ENCODE data around the gene POC1A. TPM values are rescaled to one million over a fixed set of nuclear protein-coding genes. Genes with fewer than 3 reads are reported as not detected.

The POC1A gene
- total RNA-seq, 1 experiment from 2014 or later: 9.8 TPM

DNA sequence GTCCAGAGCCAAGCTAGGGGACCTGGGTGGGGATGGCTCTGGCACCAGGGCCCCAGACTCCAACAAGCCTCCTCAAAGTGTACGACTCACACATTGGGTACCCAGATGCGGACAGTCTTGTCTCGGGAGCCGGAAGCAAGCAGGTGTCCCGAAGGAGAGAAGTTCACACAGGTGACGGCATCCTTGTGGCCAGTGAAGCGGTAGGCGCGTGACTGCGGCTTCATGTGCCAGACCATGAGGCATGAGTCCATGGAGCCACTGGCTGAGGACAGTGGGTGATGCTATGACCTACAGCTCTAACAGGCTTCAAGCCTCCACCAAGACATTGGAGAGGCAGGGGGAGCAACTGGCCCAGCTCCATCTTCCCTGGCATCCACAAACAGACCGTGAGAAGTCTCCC, 4.5 kb downstream of the POC1A start:
- intact Hi-C loops (cut with micrococcal nuclease): loop anchor here (5.0 kb wide), 1 partner anchor 188 kb away; no protein-coding TSS in a partner anchor
- ChIA-PET CTCF (interaction anchor here (0.6 to 16.5 kb wide), 4 partner anchors 81 to 238 kb away, joined by 4 to 230 read pairs (median 4); no protein-coding TSS in a partner anchor), POLR2A (interaction anchor here (0.7 kb wide), 1 partner anchor 146 kb away, joined by 3 read pairs; no protein-coding TSS in a partner anchor)
- no peaks in the 10 kb centered on the region for H3K9me3 Mint-ChIP-seq (ENCODE audit: unreplicated experiment)
- H3K27me3 Mint-ChIP-seq (ENCODE audit: insufficient read depth, unreplicated experiment): no peaks in the 10 kb centered on the region
- TF ChIP-seq, protein P1, sequence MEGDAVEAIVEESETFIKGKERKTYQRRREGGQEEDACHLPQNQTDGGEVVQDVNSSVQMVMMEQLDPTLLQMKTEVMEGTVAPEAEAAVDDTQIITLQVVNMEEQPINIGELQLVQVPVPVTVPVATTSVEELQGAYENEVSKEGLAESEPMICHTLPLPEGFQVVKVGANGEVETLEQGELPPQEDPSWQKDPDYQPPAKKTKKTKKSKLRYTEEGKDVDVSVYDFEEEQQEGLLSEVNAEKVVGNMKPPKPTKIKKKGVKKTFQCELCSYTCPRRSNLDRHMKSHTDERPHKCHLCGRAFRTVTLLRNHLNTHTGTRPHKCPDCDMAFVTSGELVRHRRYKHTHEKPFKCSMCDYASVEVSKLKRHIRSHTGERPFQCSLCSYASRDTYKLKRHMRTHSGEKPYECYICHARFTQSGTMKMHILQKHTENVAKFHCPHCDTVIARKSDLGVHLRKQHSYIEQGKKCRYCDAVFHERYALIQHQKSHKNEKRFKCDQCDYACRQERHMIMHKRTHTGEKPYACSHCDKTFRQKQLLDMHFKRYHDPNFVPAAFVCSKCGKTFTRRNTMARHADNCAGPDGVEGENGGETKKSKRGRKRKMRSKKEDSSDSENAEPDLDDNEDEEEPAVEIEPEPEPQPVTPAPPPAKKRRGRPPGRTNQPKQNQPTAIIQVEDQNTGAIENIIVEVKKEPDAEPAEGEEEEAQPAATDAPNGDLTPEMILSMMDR (IDR thresholded peaks at IDR 0.05; ENCODE audit: unreplicated experiment): no peak
- no peak for DNase-seq (ENCODE audit: unreplicated experiment)
- BruUV-seq (replicated peaks): no TSS peak
- peaks cover 10% of the 10 kb centered on the region for H3K4me1 Mint-ChIP-seq (ENCODE audit: insufficient read depth, unreplicated experiment)
- H3K36me3 Mint-ChIP-seq (ENCODE audit: insufficient read depth, unreplicated experiment): peaks cover 38% of the 10 kb centered on the region
- H3K4me3 Mint-ChIP-seq (ENCODE audit: unreplicated experiment): no peak overlapping the region
- H3K27ac Mint-ChIP-seq (ENCODE audit: low read depth, unreplicated experiment): no peak overlapping the region

DNA sequence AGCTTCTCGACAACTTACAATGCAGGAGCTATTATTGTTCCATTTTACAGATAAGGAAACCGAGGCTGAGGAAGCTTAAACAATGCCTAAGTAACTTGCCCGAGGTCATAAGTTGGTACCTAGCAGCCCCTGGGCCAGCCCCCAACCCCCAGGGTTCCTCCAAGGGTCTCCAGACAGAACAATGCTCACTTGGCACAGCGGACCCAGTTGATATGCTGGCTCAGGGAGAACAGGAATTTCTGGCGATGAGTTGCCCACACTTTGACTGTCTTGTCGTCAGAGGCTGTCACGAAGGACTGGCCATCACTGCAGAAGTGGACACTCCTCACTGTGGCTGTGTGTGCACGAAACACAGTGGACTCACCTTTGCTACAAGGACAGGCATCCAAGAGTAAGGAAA, 5.2 kb downstream of the POC1A start:
- Mint-ChIP-seq H3K4me1 (ENCODE audit: insufficient read depth, unreplicated experiment) (peaks cover 10% of the 10 kb centered on the region), H3K27ac (ENCODE audit: low read depth, unreplicated experiment) (no peak overlapping the region), H3K4me3 (ENCODE audit: unreplicated experiment) (no peak overlapping the region), H3K36me3 (ENCODE audit: insufficient read depth, unreplicated experiment) (peaks cover 34% of the 10 kb centered on the region), H3K9me3 (ENCODE audit: unreplicated experiment) (no peaks in the 10 kb centered on the region), H3K27me3 (ENCODE audit: insufficient read depth, unreplicated experiment) (no peaks in the 10 kb centered on the region)
- intact Hi-C loops (cut with micrococcal nuclease): no loop called here
- ChIA-PET CTCF (interaction anchor here (0.7 to 16.5 kb wide), 6 partner anchors 28 to 204 kb away, joined by 3 to 230 read pairs (median 4); no protein-coding TSS in a partner anchor), POLR2A (interaction anchor here (0.7 to 1.0 kb wide), 2 partner anchors 92 to 410 kb away, joined by 3 read pairs; partner anchors contain the start of gene DUSP7)
- DNase-seq (ENCODE audit: unreplicated experiment): no peak
- no TSS peak for BruUV-seq (replicated peaks)
- TF ChIP-seq, protein P1 (IDR thresholded peaks at IDR 0.05; ENCODE audit: unreplicated experiment): no peak

DNA sequence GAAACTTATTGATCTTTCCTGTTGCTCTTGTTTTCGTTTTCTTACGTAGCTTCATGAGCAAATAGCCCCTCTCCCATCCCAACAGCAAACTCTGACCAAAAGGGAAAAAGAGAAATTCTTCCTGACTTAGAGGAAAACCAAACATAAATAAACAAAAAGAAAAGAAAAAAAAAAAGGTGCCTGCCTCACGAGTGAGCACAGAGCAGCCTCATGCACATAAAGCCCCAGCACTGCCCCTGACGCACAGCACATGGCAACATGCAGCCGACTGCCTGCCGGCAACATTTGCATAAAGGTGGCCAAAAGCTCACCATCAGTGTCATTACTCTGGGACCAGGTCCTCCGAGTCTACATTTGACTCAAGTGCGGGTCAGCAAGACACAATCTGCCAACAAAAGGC, 6.4 kb downstream of the POC1A start:
- Mint-ChIP-seq H3K4me3 (ENCODE audit: unreplicated experiment) (no peak overlapping the region), H3K27me3 (ENCODE audit: insufficient read depth, unreplicated experiment) (no peaks in the 10 kb centered on the region), H3K9me3 (ENCODE audit: unreplicated experiment) (no peaks in the 10 kb centered on the region), H3K36me3 (ENCODE audit: insufficient read depth, unreplicated experiment) (peaks cover 34% of the 10 kb centered on the region), H3K4me1 (ENCODE audit: insufficient read depth, unreplicated experiment) (peaks cover 3% of the 10 kb centered on the region), H3K27ac (ENCODE audit: low read depth, unreplicated experiment) (no peak overlapping the region)
- POLR2A ChIA-PET: no interaction called here
- BruUV-seq (replicated peaks): no TSS peak
- TF ChIP-seq, protein P1 (IDR thresholded peaks at IDR 0.05; ENCODE audit: unreplicated experiment): no peak
- no peak for DNase-seq (ENCODE audit: unreplicated experiment)
- intact Hi-C loops (cut with micrococcal nuclease): no loop called here
- CTCF ChIA-PET: interaction anchor here (0.6 to 16.5 kb wide), 9 partner anchors 13 to 145 kb away, joined by 3 to 230 read pairs (median 4); no protein-coding TSS in a partner anchor

DNA sequence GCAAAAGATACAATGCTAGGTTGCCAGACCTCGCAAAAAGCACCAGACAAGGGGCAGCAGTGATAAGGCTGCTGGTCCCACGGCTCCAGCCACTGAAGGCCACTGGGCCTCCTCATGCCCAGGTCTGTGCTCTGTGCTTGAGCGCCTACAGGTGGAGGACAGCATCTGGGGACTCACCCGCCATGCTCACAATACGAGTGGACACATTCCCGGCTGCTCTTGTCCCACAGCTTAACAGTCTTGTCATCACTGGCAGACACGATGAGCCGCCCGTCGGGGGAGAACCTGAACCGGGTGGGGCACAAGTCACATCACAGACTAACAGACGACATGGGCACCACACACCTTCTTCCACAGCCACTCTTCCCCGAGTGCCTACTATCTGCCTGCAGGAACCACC, 7.4 kb downstream of the POC1A start:
- ChIA-PET POLR2A (interaction anchor here (0.9 kb wide), 1 partner anchor 57 kb away, joined by 3 read pairs; no protein-coding TSS in a partner anchor), CTCF (interaction anchor here (1.0 to 16.5 kb wide), 4 partner anchors 11 to 144 kb away, joined by 3 to 230 read pairs (median 6); no protein-coding TSS in a partner anchor)
- BruUV-seq (replicated peaks): no TSS peak
- DNase-seq (ENCODE audit: unreplicated experiment): no peak
- no peaks in the 10 kb centered on the region for H3K4me1 Mint-ChIP-seq (ENCODE audit: insufficient read depth, unreplicated experiment)
- no peak overlapping the region for H3K27ac Mint-ChIP-seq (ENCODE audit: low read depth, unreplicated experiment)
- no peak overlapping the region for H3K4me3 Mint-ChIP-seq (ENCODE audit: unreplicated experiment)
- no peaks in the 10 kb centered on the region for H3K27me3 Mint-ChIP-seq (ENCODE audit: insufficient read depth, unreplicated experiment)
- intact Hi-C loops (cut with micrococcal nuclease): no loop called here
- no peaks in the 10 kb centered on the region for H3K9me3 Mint-ChIP-seq (ENCODE audit: unreplicated experiment)
- H3K36me3 Mint-ChIP-seq (ENCODE audit: insufficient read depth, unreplicated experiment): peaks cover 34% of the 10 kb centered on the region
- TF ChIP-seq, protein P1 (IDR thresholded peaks at IDR 0.05; ENCODE audit: unreplicated experiment): no peak

Measured in MCF 10A (cell line).